Stimulated activated CD4-positive, alpha-beta T cell treated with anti-CD3 and anti-CD28 coated beads, Interleukin-4, amount 100 ng/mL, for 48 hours (primary cell): ENCODE results near the gene R3HDM4.

ENCODE experiments used
- DNase-seq, 2 donors: peaks; one replicate each; pipeline ENCODE4 v3.0.0-alpha.2; 2020; ENCODE audit warnings: low read depth in 2 of 2

The R3HDM4 gene

GRCh38 chr19:916645-917322 lies 3.8 kb upstream of the R3HDM4 start:
- peak in 1 of 2 donors; percentile 48 for DNase-seq

DNA sequence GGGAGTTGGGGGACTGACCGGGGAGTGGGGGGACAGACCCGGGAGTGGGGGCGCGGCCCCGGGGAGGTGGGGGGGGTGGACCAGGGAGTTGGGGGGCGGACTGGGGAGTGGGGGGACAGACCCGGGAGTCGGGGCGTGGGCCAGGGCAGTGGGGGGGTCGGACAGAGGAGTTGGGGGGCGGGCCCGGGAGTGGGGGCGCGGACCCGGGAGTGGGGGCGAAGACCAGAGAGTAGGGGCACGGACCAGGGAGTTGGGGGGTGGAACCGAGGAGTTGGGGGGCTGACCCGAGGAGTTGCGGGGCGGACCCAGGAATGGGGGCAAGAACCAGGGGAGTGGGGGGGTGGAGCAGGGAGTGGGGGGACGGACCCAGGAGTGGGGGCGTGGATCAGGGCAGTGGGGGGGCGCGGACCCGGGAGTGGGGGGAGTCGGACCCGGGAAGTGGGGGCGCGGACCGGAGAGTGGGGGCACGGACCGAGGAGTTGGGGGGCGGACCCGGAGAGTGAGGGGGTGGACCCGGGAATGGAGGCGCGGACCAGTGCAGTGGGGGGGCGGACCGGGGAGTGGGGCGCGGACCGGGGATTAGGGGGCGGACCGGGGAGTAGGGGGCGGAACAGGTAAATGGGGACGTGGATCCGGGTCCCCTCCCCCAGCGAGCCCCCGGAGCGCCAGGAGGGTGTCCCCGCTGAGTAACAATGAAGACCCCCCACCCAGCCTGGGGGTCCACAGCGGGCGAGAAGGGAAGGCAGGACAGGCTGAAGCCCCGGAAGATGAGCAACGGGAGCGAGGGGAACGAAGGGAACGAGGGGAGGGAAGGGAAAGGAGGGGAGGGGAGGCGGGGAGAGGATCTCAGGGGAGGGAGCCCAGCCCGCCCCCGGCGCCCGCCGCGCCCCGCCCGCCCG lies 589 bp downstream of the R3HDM4 start:
- DNase-seq = no peak

DNA sequence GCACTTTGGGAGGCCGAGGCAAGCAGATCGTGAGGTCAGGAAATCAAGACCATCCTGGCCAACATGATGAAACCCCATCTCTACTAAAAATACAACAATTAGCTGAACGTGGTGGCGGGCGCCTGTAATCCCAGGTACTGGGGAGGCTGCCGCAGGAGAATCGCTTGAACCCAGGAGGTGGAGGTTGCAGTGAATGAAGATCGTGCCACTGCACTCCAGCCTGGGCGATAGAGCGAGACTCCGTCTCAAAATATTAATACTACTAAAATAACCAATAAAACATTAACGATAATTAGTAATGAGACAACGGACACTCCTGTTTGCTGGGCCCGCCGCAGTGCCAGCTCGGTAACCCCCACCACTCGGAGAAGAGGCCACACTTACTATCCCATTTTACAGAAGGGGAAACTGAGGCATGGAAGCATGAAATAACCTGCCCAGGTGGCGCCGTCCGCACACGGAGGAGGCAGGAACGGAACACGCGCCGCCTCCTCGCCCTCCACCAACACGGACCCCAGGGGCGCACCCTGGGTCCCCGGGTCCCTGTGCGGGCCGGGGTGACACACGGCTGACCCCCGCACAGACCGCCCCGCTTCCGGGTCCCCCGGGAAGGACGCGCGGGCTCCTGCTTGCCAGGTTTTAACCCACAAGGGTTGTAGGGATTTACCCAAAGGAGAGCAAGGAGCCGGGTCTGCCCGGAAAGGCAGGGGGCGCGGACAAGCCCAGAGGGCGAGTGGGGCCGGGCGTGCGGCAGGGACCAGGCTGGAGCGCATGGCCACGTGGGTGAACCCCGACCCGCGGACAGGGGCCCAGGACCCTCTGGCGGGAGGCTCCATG lies 1.6 kb downstream of the R3HDM4 start:
- DNase-seq = no peak

GRCh38 chr19:907183-907853 lies 5.7 kb downstream of the R3HDM4 start:
- no peak for DNase-seq

GRCh38 chr19:906480-906879 lies 6.5 kb downstream of the R3HDM4 start:
- DNase-seq = no peak

GRCh38 chr19:904545-904944 lies 8.5 kb downstream of the R3HDM4 start:
- no peak for DNase-seq

- DNase-seq = no peak
These were observed 9.7 kb downstream of the R3HDM4 start for GRCh38 chr19:903266-903797.

- DNase-seq = no peak
These were observed 10.4 kb downstream of the R3HDM4 start for GRCh38 chr19:902446-903226.

- DNase-seq = no peak
These were observed 11.0 kb downstream of the R3HDM4 start for GRCh38 chr19:902093-902370.

DNA sequence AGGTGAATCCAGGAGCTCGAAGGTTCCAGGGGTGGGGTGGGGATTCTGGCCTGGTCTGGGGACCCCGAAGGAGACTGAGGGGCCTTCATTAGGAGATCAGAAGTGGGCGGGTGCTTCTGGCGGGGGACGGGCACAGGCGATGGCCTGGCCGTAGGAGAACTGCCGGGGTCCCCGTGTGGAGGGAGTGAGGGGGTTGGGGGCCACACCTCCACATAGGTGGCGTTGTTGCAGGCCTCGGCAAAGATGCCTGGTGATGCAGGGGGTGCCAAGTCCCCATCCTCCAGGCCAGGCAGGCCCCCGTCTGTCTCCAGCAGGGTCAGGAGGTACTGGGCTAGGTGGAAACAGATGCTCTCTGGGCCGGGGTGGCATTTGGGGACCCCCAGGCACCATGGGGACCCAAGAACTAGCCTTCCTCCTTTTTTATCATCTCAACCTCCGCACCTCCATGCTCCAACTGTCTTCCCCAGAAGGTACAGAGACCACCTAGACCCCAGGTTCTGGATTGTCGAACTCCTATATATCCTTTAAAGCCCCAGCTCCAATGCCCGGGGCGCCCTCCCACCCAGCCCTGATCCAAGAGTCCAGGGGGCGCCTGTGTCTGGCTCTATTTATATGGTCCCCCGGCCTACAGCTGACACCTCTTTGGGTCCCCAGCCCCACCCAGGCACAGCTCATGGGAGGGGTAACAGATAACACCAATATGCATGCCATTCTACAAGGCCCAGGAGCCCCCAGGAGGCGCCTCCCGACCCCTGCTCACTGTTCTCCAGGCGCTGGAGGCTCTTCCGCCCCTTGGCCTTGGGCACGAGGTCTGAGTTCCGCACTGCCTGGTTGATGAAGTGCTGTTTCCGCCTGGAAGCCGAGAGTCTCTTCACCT lies 11.6 kb downstream of the R3HDM4 start:
- DNase-seq = no peak

- DNase-seq = no peak
These were observed 12.5 kb downstream of the R3HDM4 start for GRCh38 chr19:900302-901111.

DNA sequence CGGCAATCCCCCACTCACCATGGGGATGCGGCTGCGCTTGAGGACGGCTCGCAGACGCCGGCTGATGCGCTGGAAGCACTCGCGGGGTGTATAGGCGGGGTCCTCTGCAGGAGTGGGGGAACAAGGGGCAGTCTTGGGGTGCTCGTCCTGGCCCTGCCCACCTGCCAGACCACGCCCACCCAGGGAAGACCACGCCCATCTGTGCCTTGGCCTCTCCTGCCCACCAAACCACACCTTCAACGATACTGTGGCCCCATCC lies 13.0 kb downstream of the R3HDM4 start:
- DNase-seq = no peak

DNA sequence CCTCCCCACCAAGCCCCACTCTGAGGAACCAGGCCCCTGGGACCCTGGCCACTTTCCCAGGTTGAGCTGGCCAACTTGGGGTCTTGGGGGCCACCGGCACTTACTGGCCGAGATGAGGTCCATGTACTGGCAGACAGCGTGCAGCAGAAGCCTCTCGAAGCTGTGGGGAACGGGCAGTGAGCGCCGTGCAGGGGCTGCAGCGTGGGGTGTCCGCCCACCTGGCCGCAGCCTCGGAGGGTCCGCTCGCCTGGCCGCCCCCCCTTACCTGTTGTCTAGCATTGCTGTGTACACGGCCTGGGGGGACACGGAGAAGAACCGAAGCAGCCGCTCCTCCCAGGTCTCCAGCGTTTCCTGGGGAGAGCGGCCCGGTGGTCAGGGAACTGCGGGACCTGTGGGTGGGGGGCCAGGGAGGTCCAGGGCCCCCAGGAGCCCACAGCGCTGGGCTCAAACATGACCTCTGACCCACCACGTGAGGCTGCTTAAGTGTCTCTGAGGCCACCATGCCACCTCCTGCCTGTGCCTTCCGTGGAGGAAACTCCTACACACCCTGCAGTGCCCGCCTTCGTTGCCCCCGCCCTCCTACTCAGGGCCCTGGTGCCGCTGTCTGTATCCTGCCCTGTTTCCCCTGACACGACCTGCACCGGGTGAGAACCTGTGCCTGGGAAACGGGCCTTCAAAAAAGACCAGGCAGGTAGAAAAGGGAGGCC lies 13.5 kb downstream of the R3HDM4 start:
- no peak for DNase-seq

DNA sequence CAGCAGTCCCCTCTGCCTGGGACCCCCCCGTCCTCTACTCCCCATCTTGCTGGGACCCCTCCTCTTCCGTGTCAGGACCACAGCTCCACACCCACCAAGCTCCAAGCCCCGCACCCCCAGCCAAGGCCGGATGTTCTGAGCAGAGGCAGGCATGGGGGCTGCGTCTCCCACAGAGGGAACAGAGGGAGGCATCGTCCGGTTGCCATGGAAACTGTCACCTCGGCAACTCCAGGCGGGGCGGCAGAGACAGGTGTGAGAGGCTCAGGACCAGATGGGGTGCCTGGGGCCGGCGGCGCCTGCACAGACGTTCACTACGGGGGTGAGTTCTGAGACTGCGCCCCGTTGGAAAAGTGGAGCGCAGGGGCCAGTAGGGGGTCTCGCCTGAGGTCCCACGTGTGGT lies 14.4 kb downstream of the R3HDM4 start:
- no peak for DNase-seq

DNA sequence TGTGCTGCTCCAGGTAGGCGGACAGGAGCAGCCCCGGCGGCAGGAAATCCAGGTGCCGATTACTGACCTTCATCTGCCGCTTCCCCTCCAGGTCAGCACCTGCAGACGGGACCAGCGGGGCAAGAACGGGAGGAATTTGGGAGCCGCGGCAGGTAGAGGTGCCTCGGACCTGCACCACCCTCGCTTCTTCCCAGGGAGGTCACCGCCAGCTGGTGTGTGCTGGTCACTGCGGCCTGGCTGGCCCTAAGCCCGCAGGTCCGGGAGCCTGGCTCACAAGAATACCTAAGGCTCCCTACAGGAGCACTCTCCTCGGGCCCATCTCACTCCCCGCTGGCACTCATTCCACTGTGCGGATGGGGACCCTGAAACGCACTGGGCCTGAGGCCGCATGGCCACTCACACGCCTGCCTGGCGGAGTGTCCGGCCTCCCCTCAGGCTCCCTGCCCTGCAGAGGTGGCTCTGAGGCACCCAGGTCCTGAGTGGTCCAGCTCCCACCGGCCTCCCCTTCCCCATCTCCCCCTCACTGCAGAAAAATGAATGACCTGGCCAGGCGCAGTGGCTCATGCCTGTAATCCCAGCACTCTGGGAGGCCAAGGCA lies 15.5 kb downstream of the R3HDM4 start:
- DNase-seq = no peak

- DNase-seq = no peak
These were observed 16.0 kb downstream of the R3HDM4 start for GRCh38 chr19:896999-897398.

- DNase-seq = no peak
These were observed 16.6 kb downstream of the R3HDM4 start for GRCh38 chr19:896434-896833.
